Raji (cell line): ENCODE data around the gene FBRS.

Source experiments
- POLR2A ChIP-seq: IDR thresholded peaks from 2 replicates; pipeline ENCODE4 v1.6.1; 2011; ENCODE audit warnings: low read depth, low read length, control low read depth; ENCODE audit not compliant: insufficient read depth

The FBRS gene

GRCh38 chr16:30633526-30633925 lies 24.7 kb upstream of the FBRS start:
- no peak for TF ChIP-seq POLR2A

- TF ChIP-seq POLR2A: no peak
Measured at GRCh38 chr16:30636599-30636998, 21.6 kb upstream of the FBRS start.

DNA sequence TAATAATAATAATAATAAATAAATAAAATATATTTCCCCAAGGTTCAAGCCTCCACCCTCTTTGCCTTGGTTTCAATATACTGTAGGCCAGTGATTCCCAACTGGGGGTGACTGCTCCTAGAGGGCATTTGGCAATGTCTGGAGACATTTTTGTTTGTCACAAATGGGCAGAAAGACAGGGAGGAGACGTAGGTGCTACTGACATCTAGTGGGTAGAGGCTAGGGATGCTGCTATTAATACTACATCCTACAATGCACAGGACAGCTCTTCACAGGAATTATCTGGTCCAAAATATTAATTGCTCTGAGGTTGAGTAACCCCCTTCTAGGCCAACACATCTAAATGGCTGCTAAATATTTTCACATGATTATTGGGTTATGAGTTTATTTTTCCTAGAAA lies 20.3 kb upstream of the FBRS start:
- TF ChIP-seq POLR2A: peak; percentile 26; the same call in 1 of the 2 replicates

GRCh38 chr16:30641378-30641982 lies 16.8 kb upstream of the FBRS start:
- no peak for TF ChIP-seq POLR2A

- no peak for TF ChIP-seq POLR2A
Measured at GRCh38 chr16:30644334-30644830, 13.8 kb upstream of the FBRS start.

- TF ChIP-seq POLR2A: no peak
Measured at GRCh38 chr16:30645727-30646126, 12.5 kb upstream of the FBRS start.

DNA sequence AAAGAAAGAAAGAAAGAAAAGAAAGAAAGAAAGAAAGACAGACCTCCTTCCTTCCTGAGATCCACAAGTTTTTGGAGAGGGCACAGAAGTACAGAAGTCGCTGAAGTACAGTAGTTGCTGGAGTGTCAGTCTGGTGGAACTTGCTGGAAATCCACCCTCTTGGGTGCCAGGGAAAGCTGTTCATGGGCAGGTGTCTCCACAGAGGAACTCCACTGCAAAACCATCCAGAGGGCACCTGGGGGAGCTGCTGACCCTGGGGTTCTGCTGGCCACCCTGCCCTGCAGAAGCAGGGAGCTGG lies 11.0 kb upstream of the FBRS start:
- no peak for TF ChIP-seq POLR2A

DNA sequence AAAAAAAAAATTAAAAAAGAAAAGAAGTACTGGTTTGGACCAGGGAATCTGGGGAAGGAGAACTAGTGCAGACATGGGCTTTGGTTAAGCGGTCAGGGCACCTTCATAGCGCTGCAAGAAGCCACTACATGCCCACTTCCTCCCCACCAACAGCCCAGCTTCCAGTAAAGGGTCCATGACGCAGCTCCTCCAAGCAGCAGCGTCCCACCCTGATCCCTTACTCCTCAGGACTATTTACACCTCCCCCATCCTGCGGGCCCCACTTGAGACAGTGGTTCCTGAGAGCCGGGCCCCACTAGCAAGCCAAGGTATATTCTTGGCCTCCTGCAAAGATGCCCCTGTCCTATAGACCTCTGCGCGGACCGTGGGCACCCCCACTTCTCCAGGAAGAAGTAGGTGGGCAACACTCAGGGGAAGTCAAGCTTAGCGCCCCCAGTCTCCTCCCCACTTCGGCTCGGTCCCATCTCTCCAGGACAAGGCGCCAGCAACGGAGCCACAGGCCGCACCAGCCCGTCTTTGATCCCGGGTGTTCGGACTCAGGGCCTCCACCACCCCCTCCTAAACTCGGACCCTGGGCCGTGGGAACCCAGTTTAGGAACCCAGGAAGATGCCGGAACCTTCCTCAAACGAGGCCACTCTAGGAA lies 8.4 kb upstream of the FBRS start:
- no peak for TF ChIP-seq POLR2A

- TF ChIP-seq POLR2A: peak; percentile 66
Measured at GRCh38 chr16:30650369-30651123, 7.7 kb upstream of the FBRS start, which contains the start of gene PRR14. Gene PRR14 (plus strand): TSS chr16:30650960. CDS start chr16:30651646, 686 bp downstream.

DNA sequence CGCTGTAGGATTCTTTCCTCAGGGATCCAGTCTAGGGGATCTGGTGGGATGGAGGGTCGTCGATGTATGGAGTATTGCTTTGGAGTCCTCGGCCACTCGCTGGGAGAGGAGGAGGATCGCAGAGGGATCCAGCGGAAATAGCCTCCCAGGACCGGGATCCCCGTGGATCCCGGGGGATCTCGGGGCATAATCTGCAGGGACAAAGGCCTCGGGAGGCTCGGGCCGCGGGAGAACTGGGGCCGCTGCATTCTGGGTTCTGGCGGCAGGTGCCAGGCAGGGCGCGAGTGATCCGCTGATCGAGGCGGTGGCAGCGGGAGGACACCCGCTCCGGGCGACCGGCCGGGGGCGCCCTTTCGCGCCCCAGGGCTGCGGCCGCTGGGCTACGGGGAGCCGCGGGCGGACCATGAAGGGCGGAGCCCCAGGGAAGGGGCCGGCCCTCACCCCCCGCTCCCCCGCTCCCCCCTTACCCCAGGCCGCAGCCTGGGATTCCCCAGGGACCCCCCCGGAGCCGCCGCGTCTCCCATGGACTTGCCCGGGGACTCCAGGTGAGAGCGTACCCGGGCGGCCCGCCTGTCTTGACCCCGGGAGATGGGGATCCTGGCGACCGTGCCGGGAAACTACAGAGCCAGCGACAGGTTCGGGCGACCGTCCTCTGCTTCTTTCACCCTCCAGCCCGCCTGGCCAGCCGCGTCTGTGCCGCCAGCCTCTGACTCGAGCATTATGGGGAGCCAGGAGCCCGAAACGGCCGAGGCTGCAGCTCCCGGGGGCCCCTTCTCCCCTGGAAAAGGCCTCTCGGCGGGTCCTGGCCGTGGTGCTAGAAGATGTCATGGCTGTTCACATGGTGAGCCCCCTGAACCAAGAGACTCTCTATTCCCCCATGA lies 6.9 kb upstream of the FBRS start:
- TF ChIP-seq POLR2A: peak; percentile 53; the same call in 1 of the 2 replicates

GRCh38 chr16:30652005-30652296 lies 6.3 kb upstream of the FBRS start:
- no peak for TF ChIP-seq POLR2A

DNA sequence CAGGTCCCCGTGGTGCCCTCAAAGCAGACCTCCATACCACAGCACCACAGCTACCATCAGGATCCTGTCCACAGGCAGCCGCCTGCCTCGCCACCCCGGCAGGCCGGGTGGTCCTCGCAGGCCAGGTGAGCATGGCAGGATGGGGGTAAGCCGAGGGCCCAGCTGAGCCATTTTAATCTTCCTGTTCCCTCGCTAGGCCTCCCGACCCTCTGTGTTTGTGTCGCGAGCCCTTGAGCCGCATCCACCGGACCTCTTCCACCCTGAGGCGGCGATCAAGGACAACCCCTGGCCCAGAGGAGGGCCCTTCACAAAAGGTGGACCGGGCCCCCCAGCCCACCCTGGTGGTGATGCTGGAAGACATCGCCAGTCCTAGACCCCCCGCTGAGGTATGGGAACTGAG lies 5.5 kb upstream of the FBRS start:
- no peak for TF ChIP-seq POLR2A

DNA sequence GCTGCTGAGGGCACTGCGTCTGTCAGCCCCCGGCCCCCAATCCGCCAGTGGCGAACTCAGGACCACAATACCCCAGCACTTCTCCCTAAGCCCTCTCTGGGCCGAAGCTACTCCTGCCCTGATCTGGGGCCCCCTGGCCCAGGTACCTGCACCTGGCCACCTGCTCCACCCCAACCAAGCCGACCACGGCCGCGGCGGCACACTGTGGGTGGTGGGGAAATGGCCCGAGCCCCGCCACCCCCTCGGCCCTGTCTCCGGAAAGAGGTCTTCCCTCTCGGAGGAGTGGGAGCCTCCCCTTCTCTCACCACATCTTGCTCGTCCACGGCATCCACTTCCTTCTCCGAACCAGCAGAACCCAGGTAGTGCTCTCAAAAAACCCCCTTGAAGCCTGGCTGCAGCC lies 3.4 kb upstream of the FBRS start:
- TF ChIP-seq POLR2A: no peak

- TF ChIP-seq POLR2A: no peak
Measured at GRCh38 chr16:30655815-30656347, 2.4 kb upstream of the FBRS start.

DNA sequence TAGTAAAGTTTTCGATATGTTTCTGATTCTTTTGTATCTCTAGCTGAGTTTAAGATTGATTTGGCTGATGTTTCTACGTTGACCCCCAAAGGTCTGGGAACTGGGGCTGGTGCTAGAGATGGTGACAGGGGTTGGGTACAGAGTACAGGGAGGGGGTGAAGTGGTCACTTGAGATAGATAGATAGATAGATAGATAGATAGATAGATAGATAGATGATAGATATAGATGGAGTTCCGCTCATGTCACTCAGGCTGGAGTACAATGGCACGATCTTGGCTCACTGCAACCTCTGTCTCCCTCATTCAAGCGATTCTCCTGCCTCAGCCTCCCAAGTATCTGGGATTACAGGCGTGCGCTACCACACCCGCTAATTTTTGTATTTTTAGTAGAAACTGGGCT lies 1.8 kb upstream of the FBRS start:
- no peak for TF ChIP-seq POLR2A
